T-cell (primary cell): Measurements from ENCODE around the gene GHSR. TPM values are rescaled to one million over a fixed set of nuclear protein-coding genes. Genes with fewer than 3 reads are reported as not detected.

Experiments used
- ATAC-seq, 4 experiments: fragments of 200-7000 bp in 3 of 4; fragments of 150-1000 bp in 1 of 4; cut with Tn5 transposase; replicated peaks in 1 of 4; 1 replicate in 3 of 4; 2 replicates in 1 of 4; pipeline ENCODE4 v1.10.0; 2021; ENCODE audit warnings: moderate library complexity in 3 of 4, mild to moderate bottlenecking in 2 of 4, moderate number of reproducible peaks in 1 of 4
- CTCF ChIA-PET, 2 donors: fragments of 300-600 bp; sonication (Branson Sonifier 250); formaldehyde crosslinking; loops; one replicate each; lab custom pipeline; 2022; ENCODE audit warnings: antibody characterized with exemption in 2 of 2; lab: Charles Lee
- POLR2A ChIA-PET, 2 donors: fragments of 300-600 bp; sonication (Branson Sonifier 250); formaldehyde crosslinking; loops; one replicate each; lab custom pipeline; 2022; ENCODE audit warnings: antibody characterized with exemption in 2 of 2; lab: Charles Lee
- DNase-seq, 35 experiments: peaks; one replicate each; pipeline versions ENCODE4 v3.0.0 to v3.0.0-alpha.2; 2013 to 2023
- H3K27ac ChIP-seq: one replicate; pipeline ENCODE4 v1.5.1; 2013; ENCODE audit warnings: low read length
- H3K27me3 ChIP-seq, 2 experiments: replicated peaks in 1 of 2; 1 replicate in 1 of 2; 2 replicates in 1 of 2; pipeline versions ENCODE4 v1.6.1 to v1.7.0; 2013; ENCODE audit warnings: low read length in 1 of 2, mixed read lengths in 1 of 2; ENCODE audit not compliant: control insufficient read depth in 2 of 2, insufficient read depth in 2 of 2; ENCODE audit errors: extremely low read depth in 1 of 2
- H3K36me3 ChIP-seq, 2 donors: 1 replicate in 1 of 2; 2 replicates in 1 of 2; pipeline versions ENCODE4 v1.6.1 to v1.7.0; 2013; ENCODE audit warnings: low read length in 1 of 2; ENCODE audit not compliant: control insufficient read depth in 2 of 2, insufficient read depth in 1 of 2; ENCODE audit errors: extremely low read depth in 1 of 2
- H3K4me1 ChIP-seq, 2 experiments: 1 replicate in 1 of 2; 2 replicates in 1 of 2; pipeline versions ENCODE4 v1.6.1 to v1.7.0; 2013; ENCODE audit warnings: low read length in 2 of 2, mixed read lengths in 1 of 2; ENCODE audit not compliant: insufficient read depth in 2 of 2, control insufficient read depth in 1 of 2; ENCODE audit errors: extremely low read depth in 1 of 2
- H3K4me3 ChIP-seq, 2 donors: 1 replicate in 1 of 2; 2 replicates in 1 of 2; pipeline versions ENCODE4 v1.5.1 to v1.7.0; 2013; ENCODE audit warnings: mild to moderate bottlenecking in 2 of 2, low read length in 1 of 2, moderate library complexity in 1 of 2; ENCODE audit not compliant: control insufficient read depth in 1 of 2; ENCODE audit errors: extremely low read depth in 1 of 2
- H3K9me3 ChIP-seq: 2 replicates; pipeline ENCODE4 v1.7.0; 2013
- H3K27ac Mint-ChIP-seq, 2 donors: one replicate each; pipeline ENCODE4 v1.8.0; 2020 to 2021; ENCODE audit warnings: mild to moderate bottlenecking in 2 of 2, mixed read lengths in 2 of 2
- H3K27me3 Mint-ChIP-seq, 2 donors: one replicate each; pipeline ENCODE4 v1.8.0; 2021 to 2022; ENCODE audit warnings: mixed read lengths in 2 of 2
- H3K36me3 Mint-ChIP-seq: one replicate; pipeline ENCODE4 v1.8.0; 2021; ENCODE audit warnings: mixed read lengths
- H3K4me1 Mint-ChIP-seq, 3 donors: one replicate each; pipeline ENCODE4 v1.8.0; 2020 to 2022; ENCODE audit warnings: mixed read lengths in 3 of 3, mild to moderate bottlenecking in 1 of 3
- H3K4me3 Mint-ChIP-seq, 3 donors: one replicate each; pipeline ENCODE4 v1.8.0; 2020 to 2022; ENCODE audit warnings: mild to moderate bottlenecking in 3 of 3, mixed read lengths in 3 of 3, moderate library complexity in 3 of 3
- H3K9me3 Mint-ChIP-seq, 3 donors: one replicate each; pipeline ENCODE4 v1.8.0; 2020 to 2022; ENCODE audit warnings: mixed read lengths in 3 of 3
- WGBS: methylation state at CpG from one replicate; pipeline ENCODE4 v1.1.5; 2013; ENCODE audit warnings: missing lambda C conversion rate; ENCODE audit not compliant: insufficient coverage; 5-methylcytosine and 5-hydroxymethylcytosine counted together
- total RNA-seq, 35 experiments: library from RNA in 6 of 35; stranded (reverse) in 6 of 35; fragments of 120-200 nt in 1 of 35; gene quantifications; one replicate each; pipeline versions ENCODE4 v1.2.1 to v1.2.4 and lab custom pipeline; 2013 to 2026

Gene GHSR
- total RNA-seq, 5 donors from 2014 or later (not counting 1 experiment from before 2014, with no cell fraction given): not detected

DNA sequence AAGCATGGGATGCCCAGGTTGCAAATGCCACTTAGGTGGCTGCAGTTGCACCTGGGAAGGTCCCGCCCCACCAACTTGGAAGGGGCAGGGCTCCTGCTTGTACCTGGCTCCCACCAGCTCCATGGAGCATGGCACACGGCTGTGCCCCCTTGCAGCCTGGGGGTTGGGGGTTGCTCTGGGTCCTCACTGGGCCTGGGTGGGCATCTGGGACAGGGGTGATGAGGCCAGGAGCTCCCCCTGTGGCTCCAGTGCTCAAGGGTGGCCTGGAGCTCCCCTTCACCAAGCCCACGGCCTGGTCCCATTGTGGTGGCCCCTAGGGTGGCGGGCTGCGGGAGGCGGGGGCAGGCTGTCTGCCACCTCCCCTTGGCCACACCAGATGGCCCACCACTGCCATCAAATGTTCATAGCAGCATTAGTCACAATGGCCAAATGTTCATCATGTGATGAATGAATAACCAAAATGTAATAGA is 36.7 kb downstream of the GHSR start:
- Mint-ChIP-seq H3K27me3 (peaks cover 19% of the 10 kb centered on the region in 2 donors), H3K9me3 (no peaks in the 10 kb centered on the region), H3K27ac (no peak overlapping the region), H3K36me3 (no peaks in the 10 kb centered on the region), H3K4me3 (no peak overlapping the region), H3K4me1 (no peaks in the 10 kb centered on the region)
- POLR2A ChIA-PET: no interaction called here
- ATAC-seq: no peak
- no peak for DNase-seq
- Histone ChIP-seq H3K4me3 (no peak overlapping the region), H3K27ac (no peak overlapping the region), H3K36me3 (no peaks in the 10 kb centered on the region), H3K27me3 (peaks cover 0 to 9% of the 10 kb centered on the region in 2 experiments), H3K9me3 (no peaks in the 10 kb centered on the region), H3K4me1 (no peaks in the 10 kb centered on the region)
- CTCF ChIA-PET: no interaction called here
- WGBS: 80% methylated on average over 2 of the region's 6 CpGs

DNA sequence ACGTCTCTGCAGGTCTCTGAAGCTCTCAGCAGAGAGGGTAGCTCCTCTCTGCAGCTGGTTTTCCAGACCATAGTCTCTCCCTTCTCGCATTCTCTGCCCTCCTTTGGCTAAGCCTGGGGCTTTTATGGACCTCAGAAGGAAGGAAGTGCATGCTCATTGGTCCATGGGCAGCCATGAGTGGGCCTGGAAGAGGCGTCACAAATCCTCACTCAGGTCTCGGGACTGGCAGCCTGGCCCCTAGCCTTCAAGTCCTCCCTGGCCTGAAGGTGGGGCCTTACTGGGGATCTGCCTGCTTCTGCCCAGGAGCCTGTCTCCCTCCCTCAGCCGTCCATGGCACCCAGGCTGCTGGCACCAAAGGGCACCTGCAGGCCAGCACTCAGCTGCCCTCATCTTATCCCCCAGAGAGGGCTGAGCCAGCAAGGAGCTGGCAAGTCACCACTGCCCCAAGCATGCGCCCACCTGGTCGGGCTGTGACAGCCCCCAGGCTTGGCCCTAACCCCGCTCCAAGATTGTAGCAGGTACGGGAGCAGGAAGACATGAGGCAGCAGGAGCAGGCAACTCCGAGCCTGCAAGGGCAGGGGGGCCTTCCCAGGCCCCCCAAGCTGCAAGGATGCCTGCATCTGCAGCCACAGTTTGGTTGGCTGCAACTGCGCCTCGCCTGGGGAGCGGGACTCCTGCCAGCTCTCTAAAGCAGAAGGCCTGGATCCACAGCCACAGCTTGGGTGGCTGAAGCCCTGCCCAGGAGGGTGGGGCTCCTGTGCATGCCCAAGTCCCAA is 37.4 kb downstream of the GHSR start:
- Mint-ChIP-seq H3K4me1 (no peaks in the 10 kb centered on the region), H3K4me3 (no peak overlapping the region), H3K9me3 (no peaks in the 10 kb centered on the region), H3K27me3 (peaks cover 17% of the 10 kb centered on the region in 2 donors), H3K27ac (no peak overlapping the region), H3K36me3 (no peaks in the 10 kb centered on the region)
- CTCF ChIA-PET: no interaction called here
- no peaks in the 10 kb centered on the region for H3K4me1 ChIP-seq
- ATAC-seq (no peak), DNase-seq (no peak)
- POLR2A ChIA-PET: no interaction called here
- peaks cover 0 to 9% of the 10 kb centered on the region in 2 experiments for H3K27me3 ChIP-seq
- H3K4me3 ChIP-seq: no peak overlapping the region
- 82% methylated on average over 12 of the region's 13 CpGs for WGBS
- H3K36me3 ChIP-seq: no peaks in the 10 kb centered on the region
- no peak overlapping the region for H3K27ac ChIP-seq
- H3K9me3 ChIP-seq: no peaks in the 10 kb centered on the region

DNA sequence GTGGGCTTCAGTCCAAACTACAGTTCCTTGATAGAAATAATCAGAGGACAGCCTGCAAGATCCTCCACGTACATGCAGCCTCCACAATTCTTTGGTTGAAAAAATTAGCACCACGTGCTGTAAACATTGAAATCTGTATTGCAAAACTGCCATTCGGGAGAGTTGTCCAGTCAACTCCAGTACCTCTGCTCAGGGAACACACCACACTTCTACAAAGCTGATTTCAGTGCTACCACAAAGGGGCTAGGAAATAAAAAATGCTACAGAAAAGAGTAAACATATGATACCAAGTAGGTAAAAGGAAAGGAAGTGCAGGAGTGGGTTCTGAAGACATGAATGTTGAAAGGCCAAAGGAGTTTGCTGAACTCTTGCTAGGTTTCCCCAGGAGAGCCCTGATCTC is 40.4 kb downstream of the GHSR start:
- no peaks in the 10 kb centered on the region for H3K4me1 ChIP-seq
- peaks cover 0 to 2% of the 10 kb centered on the region in 2 donors for H3K27me3 Mint-ChIP-seq
- CTCF ChIA-PET: no interaction called here

DNA sequence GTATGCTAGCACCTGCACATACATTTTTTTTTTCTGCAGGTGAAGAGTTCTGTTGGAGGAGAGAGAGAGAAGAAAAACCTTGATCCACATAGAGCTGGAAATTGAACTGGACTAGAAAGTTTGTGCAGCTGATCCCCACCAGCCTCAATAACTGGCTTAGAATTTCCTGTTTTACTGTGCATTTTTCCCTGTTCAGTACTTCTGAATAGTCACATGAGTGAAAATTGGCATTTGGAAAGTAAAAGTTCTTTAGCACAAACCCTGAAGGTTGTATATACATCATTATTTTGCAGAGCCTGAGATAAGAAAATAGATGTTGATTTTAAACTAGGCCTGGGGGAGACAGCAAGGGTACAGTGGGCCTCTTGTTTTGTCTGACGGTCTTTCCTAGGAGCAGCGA is 42.3 kb downstream of the GHSR start:
- H3K36me3 ChIP-seq: no peaks in the 10 kb centered on the region
- Mint-ChIP-seq H3K27me3 (peaks cover 0 to 2% of the 10 kb centered on the region in 2 donors), H3K36me3 (peaks cover 18% of the 10 kb centered on the region), H3K4me1 (no peaks in the 10 kb centered on the region), H3K4me3 (no peak overlapping the region), H3K9me3 (peaks cover 0 to 11% (median 5%) of the 10 kb centered on the region in 3 donors), H3K27ac (no peak overlapping the region)
- H3K27me3 ChIP-seq: peaks cover 0 to 4% of the 10 kb centered on the region in 2 experiments
- no peak overlapping the region for H3K4me3 ChIP-seq
- ChIA-PET CTCF (interaction anchor here in 1 of 2 donors (0.6 kb wide), 1 partner anchor 423 kb away, joined by 3 read pairs; no protein-coding TSS in a partner anchor), POLR2A (no interaction called here)
- no peaks in the 10 kb centered on the region for H3K4me1 ChIP-seq
- ATAC-seq (no peak), DNase-seq (no peak)
- no CpG with 5 or more reads among the region's 2 CpGs for whole genome bisulfite sequencing
- H3K9me3 ChIP-seq: no peaks in the 10 kb centered on the region
- no peak overlapping the region for H3K27ac ChIP-seq

More for the DNA sequence above, 40.4 kb downstream of the GHSR start:
- no peaks in the 10 kb centered on the region for H3K36me3 Mint-ChIP-seq
- POLR2A ChIA-PET: no interaction called here
- H3K4me3 Mint-ChIP-seq: no peak overlapping the region
- Histone ChIP-seq H3K27ac (no peak overlapping the region), H3K9me3 (no peaks in the 10 kb centered on the region), H3K4me3 (no peak overlapping the region), H3K27me3 (peaks cover 0 to 6% of the 10 kb centered on the region in 2 experiments), H3K36me3 (no peaks in the 10 kb centered on the region)
- ATAC-seq (no peak), DNase-seq (no peak)
- 75% methylated on average over 2 of the region's 3 CpGs for WGBS
- H3K4me1 Mint-ChIP-seq: no peaks in the 10 kb centered on the region
- H3K27ac Mint-ChIP-seq: no peak overlapping the region
- no peaks in the 10 kb centered on the region for H3K9me3 Mint-ChIP-seq

DNA sequence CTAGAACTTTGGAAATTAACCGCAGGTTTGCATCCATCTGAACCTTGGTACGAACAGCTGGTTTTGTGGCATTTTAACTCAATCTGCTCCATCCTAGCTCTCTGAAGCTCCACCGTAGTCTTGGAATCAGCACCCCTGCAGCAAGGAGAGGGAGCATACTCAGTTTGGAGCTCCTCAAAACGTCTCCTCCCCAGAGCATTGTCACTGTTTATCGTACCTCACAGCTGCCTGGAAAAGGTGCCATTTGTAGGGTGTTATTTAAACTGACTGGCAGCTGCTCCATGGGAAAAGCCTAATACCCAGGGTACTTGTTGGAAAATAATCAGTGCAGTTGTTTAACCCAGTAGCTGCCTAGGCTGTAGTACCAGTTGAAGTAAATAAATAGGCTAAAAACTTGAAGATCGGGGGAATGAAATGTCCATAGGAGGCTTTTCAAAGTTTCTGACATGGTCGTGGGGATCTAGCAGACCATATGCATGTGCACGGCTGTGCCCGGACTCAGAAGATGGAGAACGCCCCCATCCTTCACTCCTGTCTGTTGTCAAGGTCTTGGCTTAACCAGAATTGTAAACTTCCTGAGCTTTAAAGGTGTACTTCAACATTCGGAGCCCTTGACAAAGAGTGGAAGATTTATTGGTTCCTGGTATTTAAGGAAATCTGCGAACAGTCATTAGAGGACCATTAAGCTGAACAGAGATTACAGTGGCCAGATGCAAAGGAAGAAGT is 43.9 kb downstream of the GHSR start:
- Histone ChIP-seq H3K36me3 (no peaks in the 10 kb centered on the region), H3K27me3 (no peaks in the 10 kb centered on the region), H3K4me3 (no peak overlapping the region), H3K27ac (no peak overlapping the region), H3K4me1 (no peaks in the 10 kb centered on the region), H3K9me3 (no peaks in the 10 kb centered on the region)
- CTCF ChIA-PET: no interaction called here
- POLR2A ChIA-PET: no interaction called here
- Mint-ChIP-seq H3K27me3 (no peaks in the 10 kb centered on the region), H3K4me3 (no peak overlapping the region), H3K36me3 (peaks cover 26% of the 10 kb centered on the region), H3K9me3 (peaks cover 0 to 11% (median 5%) of the 10 kb centered on the region in 3 donors), H3K27ac (no peak overlapping the region), H3K4me1 (no peaks in the 10 kb centered on the region)
- ATAC-seq (no peak), DNase-seq (no peak)
- 93% methylated on average over 6 of the region's 12 CpGs for WGBS

DNA sequence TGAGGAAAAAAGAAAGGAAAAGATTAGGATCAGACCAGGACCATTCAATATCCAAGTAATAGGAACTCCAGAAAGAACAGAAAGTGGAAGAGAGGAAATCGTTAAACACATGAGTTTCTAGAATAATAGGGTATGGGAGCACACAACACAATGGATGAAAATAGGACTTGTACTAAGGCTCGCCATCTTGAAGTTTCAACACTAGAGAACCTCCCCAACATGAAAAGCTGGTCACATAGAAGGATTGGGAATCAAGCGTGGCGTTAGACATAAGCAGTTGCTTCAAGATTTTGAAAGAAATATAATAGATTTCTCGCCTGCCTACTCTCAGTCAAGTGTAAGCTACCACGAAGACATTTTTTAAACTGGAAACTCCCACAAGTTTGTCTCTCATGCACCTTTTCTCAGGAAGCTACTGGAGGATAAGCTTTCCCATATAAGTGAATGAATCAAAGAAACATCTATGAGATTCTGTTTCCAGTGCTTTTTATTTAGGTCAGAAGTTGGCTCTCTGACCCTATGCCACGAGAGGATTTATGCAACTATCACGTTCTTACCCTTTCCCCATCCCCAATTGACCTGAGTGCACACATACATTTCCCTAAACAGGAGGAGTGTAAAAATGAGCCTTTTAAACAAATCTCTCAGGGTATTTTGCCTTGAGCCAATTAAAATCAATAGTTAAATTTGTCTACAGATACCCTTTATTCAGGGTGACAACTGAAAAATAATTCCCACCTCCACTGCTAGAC is 45.2 kb downstream of the GHSR start:
- Histone ChIP-seq H3K27ac (no peak overlapping the region), H3K4me1 (no peaks in the 10 kb centered on the region), H3K9me3 (no peaks in the 10 kb centered on the region), H3K27me3 (no peaks in the 10 kb centered on the region), H3K4me3 (no peak overlapping the region), H3K36me3 (peaks cover 0 to 3% of the 10 kb centered on the region in 2 donors)
- no CpG with 5 or more reads among the region's 8 CpGs for WGBS
- Mint-ChIP-seq H3K4me1 (no peaks in the 10 kb centered on the region), H3K36me3 (peaks cover 34% of the 10 kb centered on the region), H3K27ac (no peak overlapping the region), H3K4me3 (no peak overlapping the region), H3K27me3 (no peaks in the 10 kb centered on the region), H3K9me3 (peaks cover 0 to 11% (median 5%) of the 10 kb centered on the region in 3 donors)
- ATAC-seq (no peak), DNase-seq (no peak)
- ChIA-PET POLR2A (no interaction called here), CTCF (no interaction called here)
